ENCODE results near the gene AOPEP.

Gene AOPEP

GRCh38 chr9:95099321-95100070, 373.0 kb downstream of the AOPEP start:
- H3K36me3 ChIP-seq (ENCODE audit: control insufficient read depth in 4 of 4, insufficient read depth in 4 of 4, low read length in 3 of 4), result peaks cover 0 to 6% (median 2%) of the 10 kb centered on the region in 4 experiments
- no peak overlapping the region for H3K27ac ChIP-seq (ENCODE audit: insufficient read depth in 1 of 2, low read depth in 1 of 2, low read length in 2 of 2, poor library complexity in 1 of 2, severe bottlenecking in 2 of 2)
- DNase-seq, result no peak
- no peaks in the 10 kb centered on the region for H3K27me3 ChIP-seq (replicated peaks in 2 of 5; ENCODE audit: control insufficient read depth in 4 of 5, insufficient read depth in 5 of 5, low read length in 4 of 5)
- no peaks in the 10 kb centered on the region for H3K9me3 ChIP-seq (ENCODE audit: control extremely low read depth in 1 of 5, control insufficient read depth in 4 of 5, insufficient read depth in 2 of 5, low read depth in 1 of 5, low read length in 4 of 5)
- H3K4me3 ChIP-seq (ENCODE audit: control insufficient read depth in 1 of 7, extremely low read depth in 1 of 7, insufficient read depth in 4 of 7, low read depth in 2 of 7, low read length in 6 of 7), result no peak overlapping the region
- CTCF ChIA-PET, result no interaction called here
- 96% methylated on average over 24 of the region's 24 CpGs for WGBS (ENCODE audit: insufficient coverage)
- H3K4me1 ChIP-seq (ENCODE audit: control extremely low read depth in 1 of 4, control insufficient read depth in 4 of 4, insufficient read depth in 4 of 4, low read length in 3 of 4), result peaks cover 0 to 18% (median 5%) of the 10 kb centered on the region in 4 experiments
- POLR2A ChIA-PET, result no interaction called here

- 96% methylated on average over 3 of the region's 4 CpGs for WGBS (ENCODE audit: insufficient coverage)
- no peaks in the 10 kb centered on the region for H3K27me3 ChIP-seq (replicated peaks in 2 of 5; ENCODE audit: control insufficient read depth in 4 of 5, insufficient read depth in 5 of 5, low read length in 4 of 5)
- DNase-seq, result no peak
- peaks cover 0 to 6% (median 3%) of the 10 kb centered on the region in 4 experiments for H3K36me3 ChIP-seq (ENCODE audit: control insufficient read depth in 4 of 4, insufficient read depth in 4 of 4, low read length in 3 of 4)
- ChIA-PET CTCF (no interaction called here), POLR2A (no interaction called here)
- no peaks in the 10 kb centered on the region for H3K9me3 ChIP-seq (ENCODE audit: control extremely low read depth in 1 of 5, control insufficient read depth in 4 of 5, insufficient read depth in 2 of 5, low read depth in 1 of 5, low read length in 4 of 5)
- H3K4me3 ChIP-seq (ENCODE audit: control insufficient read depth in 1 of 7, extremely low read depth in 1 of 7, insufficient read depth in 4 of 7, low read depth in 2 of 7, low read length in 6 of 7), result no peak overlapping the region
- H3K27ac ChIP-seq (ENCODE audit: insufficient read depth in 1 of 2, low read depth in 1 of 2, low read length in 2 of 2, poor library complexity in 1 of 2, severe bottlenecking in 2 of 2), result no peak overlapping the region
- peaks cover 0 to 13% (median 2%) of the 10 kb centered on the region in 4 experiments for H3K4me1 ChIP-seq (ENCODE audit: control extremely low read depth in 1 of 4, control insufficient read depth in 4 of 4, insufficient read depth in 4 of 4, low read length in 3 of 4)
These were observed 373.6 kb downstream of the AOPEP start for GRCh38 chr9:95100071-95100627.

GRCh38 chr9:95101326-95101725, 374.8 kb downstream of the AOPEP start:
- ChIA-PET CTCF (interaction anchor here (1.0 to 1.1 kb wide), 2 partner anchors 13 to 26 kb away, joined by 3 read pairs; no protein-coding TSS in a partner anchor), POLR2A (no interaction called here)
- peaks cover 0 to 6% (median 0%) of the 10 kb centered on the region in 4 experiments for H3K4me1 ChIP-seq (ENCODE audit: control extremely low read depth in 1 of 4, control insufficient read depth in 4 of 4, insufficient read depth in 4 of 4, low read length in 3 of 4)
- no peak overlapping the region for H3K4me3 ChIP-seq (ENCODE audit: control insufficient read depth in 1 of 7, extremely low read depth in 1 of 7, insufficient read depth in 4 of 7, low read depth in 2 of 7, low read length in 6 of 7)
- DNase-seq, result no peak
- H3K9me3 ChIP-seq (ENCODE audit: control extremely low read depth in 1 of 5, control insufficient read depth in 4 of 5, insufficient read depth in 2 of 5, low read depth in 1 of 5, low read length in 4 of 5), result no peaks in the 10 kb centered on the region
- no peaks in the 10 kb centered on the region for H3K27me3 ChIP-seq (replicated peaks in 2 of 5; ENCODE audit: control insufficient read depth in 4 of 5, insufficient read depth in 5 of 5, low read length in 4 of 5)
- H3K27ac ChIP-seq (ENCODE audit: insufficient read depth in 1 of 2, low read depth in 1 of 2, low read length in 2 of 2, poor library complexity in 1 of 2, severe bottlenecking in 2 of 2), result no peak overlapping the region
- peaks cover 0 to 12% (median 3%) of the 10 kb centered on the region in 4 experiments for H3K36me3 ChIP-seq (ENCODE audit: control insufficient read depth in 4 of 4, insufficient read depth in 4 of 4, low read length in 3 of 4)
- WGBS (ENCODE audit: insufficient coverage), result 97% methylated on average over 12 of the region's 12 CpGs

- Histone ChIP-seq H3K4me1 (ENCODE audit: control extremely low read depth in 1 of 4, control insufficient read depth in 4 of 4, insufficient read depth in 4 of 4, low read length in 3 of 4) (peaks cover 0 to 6% (median 0%) of the 10 kb centered on the region in 4 experiments), H3K9me3 (ENCODE audit: control extremely low read depth in 1 of 5, control insufficient read depth in 4 of 5, insufficient read depth in 2 of 5, low read depth in 1 of 5, low read length in 4 of 5) (no peaks in the 10 kb centered on the region), H3K36me3 (ENCODE audit: control insufficient read depth in 4 of 4, insufficient read depth in 4 of 4, low read length in 3 of 4) (peaks cover 2 to 12% (median 4%) of the 10 kb centered on the region in 4 experiments), H3K27me3 (replicated peaks in 2 of 5; ENCODE audit: control insufficient read depth in 4 of 5, insufficient read depth in 5 of 5, low read length in 4 of 5) (no peaks in the 10 kb centered on the region), H3K4me3 (ENCODE audit: control insufficient read depth in 1 of 7, extremely low read depth in 1 of 7, insufficient read depth in 4 of 7, low read depth in 2 of 7, low read length in 6 of 7) (no peak overlapping the region), H3K27ac (ENCODE audit: insufficient read depth in 1 of 2, low read depth in 1 of 2, low read length in 2 of 2, poor library complexity in 1 of 2, severe bottlenecking in 2 of 2) (no peak overlapping the region)
- POLR2A ChIA-PET, result no interaction called here
- CTCF ChIA-PET, result no interaction called here
- no peak for DNase-seq
- WGBS (ENCODE audit: insufficient coverage), result 96% methylated on average over 8 of the region's 8 CpGs
These were observed 375.5 kb downstream of the AOPEP start for GRCh38 chr9:95102001-95102433.

- peaks cover 0 to 6% (median 0%) of the 10 kb centered on the region in 4 experiments for H3K4me1 ChIP-seq (ENCODE audit: control extremely low read depth in 1 of 4, control insufficient read depth in 4 of 4, insufficient read depth in 4 of 4, low read length in 3 of 4)
- CTCF ChIA-PET, result no interaction called here
These were observed 376.1 kb downstream of the AOPEP start for GRCh38 chr9:95102572-95102971.

GRCh38 chr9:95103281-95103771, 376.8 kb downstream of the AOPEP start:
- 96% methylated on average over 14 of the region's 15 CpGs for WGBS (ENCODE audit: insufficient coverage)
- Histone ChIP-seq H3K9me3 (ENCODE audit: control extremely low read depth in 1 of 5, control insufficient read depth in 4 of 5, insufficient read depth in 2 of 5, low read depth in 1 of 5, low read length in 4 of 5) (no peaks in the 10 kb centered on the region), H3K4me3 (ENCODE audit: control insufficient read depth in 1 of 7, extremely low read depth in 1 of 7, insufficient read depth in 4 of 7, low read depth in 2 of 7, low read length in 6 of 7) (no peak overlapping the region), H3K27ac (ENCODE audit: insufficient read depth in 1 of 2, low read depth in 1 of 2, low read length in 2 of 2, poor library complexity in 1 of 2, severe bottlenecking in 2 of 2) (no peak overlapping the region), H3K27me3 (replicated peaks in 2 of 5; ENCODE audit: control insufficient read depth in 4 of 5, insufficient read depth in 5 of 5, low read length in 4 of 5) (no peaks in the 10 kb centered on the region), H3K4me1 (ENCODE audit: control extremely low read depth in 1 of 4, control insufficient read depth in 4 of 4, insufficient read depth in 4 of 4, low read length in 3 of 4) (peaks cover 0 to 4% (median 0%) of the 10 kb centered on the region in 4 experiments), H3K36me3 (ENCODE audit: control insufficient read depth in 4 of 4, insufficient read depth in 4 of 4, low read length in 3 of 4) (peaks cover 0 to 11% (median 6%) of the 10 kb centered on the region in 4 experiments)
- ChIA-PET POLR2A (no interaction called here), CTCF (no interaction called here)
- DNase-seq, result no peak

More at GRCh38 chr9:95102572-95102971, 376.1 kb downstream of the AOPEP start:
- Histone ChIP-seq H3K4me3 (ENCODE audit: control insufficient read depth in 1 of 7, extremely low read depth in 1 of 7, insufficient read depth in 4 of 7, low read depth in 2 of 7, low read length in 6 of 7) (no peak overlapping the region), H3K9me3 (ENCODE audit: control extremely low read depth in 1 of 5, control insufficient read depth in 4 of 5, insufficient read depth in 2 of 5, low read depth in 1 of 5, low read length in 4 of 5) (no peaks in the 10 kb centered on the region), H3K27me3 (replicated peaks in 2 of 5; ENCODE audit: control insufficient read depth in 4 of 5, insufficient read depth in 5 of 5, low read length in 4 of 5) (no peaks in the 10 kb centered on the region), H3K36me3 (ENCODE audit: control insufficient read depth in 4 of 4, insufficient read depth in 4 of 4, low read length in 3 of 4) (peaks cover 1 to 10% (median 7%) of the 10 kb centered on the region in 4 experiments), H3K27ac (ENCODE audit: insufficient read depth in 1 of 2, low read depth in 1 of 2, low read length in 2 of 2, poor library complexity in 1 of 2, severe bottlenecking in 2 of 2) (no peak overlapping the region)
- 96% methylated on average over 18 of the region's 18 CpGs for WGBS (ENCODE audit: insufficient coverage)
- DNase-seq, result no peak
- POLR2A ChIA-PET, result no interaction called here
